IPS-15b (cell line): ENCODE results near the gene UBALD2.

Experiments
- H3K27me3 ChIP-seq: one replicate; pipeline ENCODE4 v1.6.1; 2013; ENCODE audit warnings: low read length; ENCODE audit not compliant: control insufficient read depth, insufficient read depth
- H3K36me3 ChIP-seq: one replicate; pipeline ENCODE4 v1.6.1; 2013; ENCODE audit warnings: low read length; ENCODE audit not compliant: control insufficient read depth, insufficient read depth
- H3K4me1 ChIP-seq: one replicate; pipeline ENCODE4 v1.6.1; 2013; ENCODE audit warnings: mild to moderate bottlenecking, low read length; ENCODE audit not compliant: control insufficient read depth, insufficient read depth
- H3K4me3 ChIP-seq: one replicate; pipeline ENCODE4 v1.5.1; 2013; ENCODE audit warnings: low read depth, low read length
- H3K9ac ChIP-seq: one replicate; pipeline ENCODE4 v1.6.1; 2013; ENCODE audit warnings: low read depth, mild to moderate bottlenecking, low read length
- H3K9me3 ChIP-seq: one replicate; pipeline ENCODE4 v1.6.1; 2013; ENCODE audit warnings: mild to moderate bottlenecking, low read length; ENCODE audit not compliant: control insufficient read depth, insufficient read depth

The UBALD2 gene

DNA sequence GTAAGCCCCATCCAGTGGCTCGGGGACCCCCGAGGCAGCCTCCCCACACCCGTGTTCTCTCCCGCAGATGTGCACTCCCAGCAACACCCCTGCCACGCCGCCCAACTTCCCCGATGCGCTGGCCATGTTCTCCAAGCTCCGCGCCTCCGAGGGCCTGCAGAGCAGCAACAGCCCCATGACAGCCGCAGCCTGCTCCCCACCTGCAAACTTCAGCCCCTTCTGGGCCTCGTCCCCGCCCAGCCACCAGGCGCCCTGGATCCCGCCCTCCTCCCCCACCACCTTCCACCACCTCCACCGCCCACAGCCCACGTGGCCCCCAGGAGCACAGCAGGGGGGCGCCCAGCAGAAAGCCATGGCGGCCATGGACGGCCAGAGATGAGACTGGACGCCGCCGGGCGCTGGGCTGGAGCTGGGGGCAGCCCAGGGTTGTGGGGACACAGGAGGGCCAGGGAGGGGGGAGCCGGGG, 5.0 kb downstream of the UBALD2 start:
- Histone ChIP-seq H3K4me1 (peaks cover 18% of the 10 kb centered on the region), H3K9ac (no peak overlapping the region), H3K4me3 (no peak overlapping the region), H3K36me3 (peaks cover 6% of the 10 kb centered on the region), H3K9me3 (no peaks in the 10 kb centered on the region), H3K27me3 (no peaks in the 10 kb centered on the region)

DNA sequence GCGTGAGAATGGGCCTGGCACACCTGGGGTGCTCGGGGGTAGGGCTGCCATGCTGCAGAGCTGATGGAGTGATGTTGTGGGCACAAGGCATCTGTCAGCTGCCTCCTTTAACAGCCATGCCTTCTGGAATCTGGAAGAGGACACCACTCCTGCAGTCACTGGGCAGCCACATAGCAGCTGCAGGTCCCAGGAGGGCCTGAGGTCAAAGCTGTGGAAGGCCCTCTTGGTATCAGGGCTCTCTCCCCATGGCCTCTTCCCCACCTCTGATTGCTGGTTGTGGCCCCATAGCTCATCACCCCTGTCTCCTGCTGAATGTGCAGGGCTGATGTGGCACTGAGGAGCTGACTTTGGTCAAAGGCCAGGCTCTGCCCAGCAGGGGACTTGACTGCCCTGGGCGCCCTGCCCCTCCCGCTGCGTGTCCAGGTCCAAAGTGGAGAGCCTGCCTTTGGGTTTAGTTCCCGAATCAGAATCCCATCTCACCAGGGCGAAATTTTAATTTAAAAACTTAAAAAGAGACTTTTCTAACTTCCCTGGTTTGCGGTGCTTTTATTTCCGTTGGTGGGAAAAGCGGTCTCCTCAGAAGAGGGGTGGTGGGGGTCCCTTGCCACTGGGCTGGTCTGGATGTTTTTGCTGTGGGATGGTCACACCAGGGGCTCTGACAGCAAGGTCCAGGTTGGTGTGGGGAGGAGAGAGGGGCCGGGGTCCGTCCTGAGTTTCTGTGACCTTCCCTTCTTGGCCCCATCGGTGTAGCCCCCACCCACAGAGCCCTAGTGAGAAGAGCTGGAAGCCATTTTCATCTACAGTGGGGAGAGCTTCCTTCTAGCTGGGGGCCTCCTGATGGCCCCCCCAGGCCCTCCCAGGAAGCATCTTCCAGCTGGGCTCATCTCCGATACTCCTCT, 5.9 kb downstream of the UBALD2 start:
- no peaks in the 10 kb centered on the region for H3K9me3 ChIP-seq
- H3K4me1 ChIP-seq: peaks cover 18% of the 10 kb centered on the region
- peaks cover 6% of the 10 kb centered on the region for H3K36me3 ChIP-seq
- no peak overlapping the region for H3K4me3 ChIP-seq
- H3K9ac ChIP-seq: no peak overlapping the region
- no peaks in the 10 kb centered on the region for H3K27me3 ChIP-seq

DNA sequence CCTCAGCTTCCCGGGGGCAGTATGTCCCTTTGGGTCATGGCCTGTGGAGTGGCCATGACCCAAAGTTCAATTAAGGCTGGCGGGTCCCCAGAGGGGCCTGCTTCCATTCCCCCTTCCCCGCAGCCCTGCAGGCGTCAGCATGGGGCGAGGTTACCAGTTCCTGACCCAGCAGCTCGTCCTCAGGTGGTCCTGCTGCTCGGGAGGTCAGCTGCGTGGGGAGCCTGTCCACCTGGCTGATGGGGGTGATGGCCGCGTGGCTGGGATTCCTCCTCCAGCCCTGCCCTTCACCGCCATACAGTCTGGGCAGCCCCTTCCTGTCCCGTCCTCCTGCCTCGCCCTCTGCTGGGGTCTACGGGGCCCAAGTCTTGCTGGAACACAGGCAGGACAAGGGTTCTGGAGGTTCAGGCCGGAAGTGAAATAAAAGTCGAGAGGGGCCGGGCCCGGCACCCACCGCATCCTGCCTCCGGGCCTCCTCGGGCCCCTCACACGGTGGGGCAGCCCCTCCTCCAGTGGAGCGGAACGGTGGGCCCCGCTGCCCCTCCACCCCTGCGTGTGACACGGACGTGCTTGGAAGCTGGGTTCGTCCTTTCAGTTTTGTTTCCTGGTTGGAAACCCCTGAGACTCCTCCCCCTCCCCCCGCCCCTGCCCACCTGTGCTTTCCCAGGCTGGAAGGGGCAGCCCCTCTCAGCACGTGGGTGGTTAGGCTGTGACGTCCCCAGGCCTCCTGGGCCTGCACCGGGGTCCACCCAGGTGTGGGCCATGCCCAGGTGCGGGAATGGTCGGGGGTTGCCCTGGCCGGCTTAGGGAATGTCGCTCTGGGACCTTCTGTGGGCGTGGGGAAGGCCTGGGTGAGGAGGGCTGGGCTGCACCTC, 6.8 kb downstream of the UBALD2 start:
- Histone ChIP-seq H3K27me3 (no peaks in the 10 kb centered on the region), H3K9ac (no peak overlapping the region), H3K4me1 (peaks cover 14% of the 10 kb centered on the region), H3K4me3 (peak overlapping the region; percentile 18), H3K9me3 (no peaks in the 10 kb centered on the region), H3K36me3 (peaks cover 3% of the 10 kb centered on the region)

DNA sequence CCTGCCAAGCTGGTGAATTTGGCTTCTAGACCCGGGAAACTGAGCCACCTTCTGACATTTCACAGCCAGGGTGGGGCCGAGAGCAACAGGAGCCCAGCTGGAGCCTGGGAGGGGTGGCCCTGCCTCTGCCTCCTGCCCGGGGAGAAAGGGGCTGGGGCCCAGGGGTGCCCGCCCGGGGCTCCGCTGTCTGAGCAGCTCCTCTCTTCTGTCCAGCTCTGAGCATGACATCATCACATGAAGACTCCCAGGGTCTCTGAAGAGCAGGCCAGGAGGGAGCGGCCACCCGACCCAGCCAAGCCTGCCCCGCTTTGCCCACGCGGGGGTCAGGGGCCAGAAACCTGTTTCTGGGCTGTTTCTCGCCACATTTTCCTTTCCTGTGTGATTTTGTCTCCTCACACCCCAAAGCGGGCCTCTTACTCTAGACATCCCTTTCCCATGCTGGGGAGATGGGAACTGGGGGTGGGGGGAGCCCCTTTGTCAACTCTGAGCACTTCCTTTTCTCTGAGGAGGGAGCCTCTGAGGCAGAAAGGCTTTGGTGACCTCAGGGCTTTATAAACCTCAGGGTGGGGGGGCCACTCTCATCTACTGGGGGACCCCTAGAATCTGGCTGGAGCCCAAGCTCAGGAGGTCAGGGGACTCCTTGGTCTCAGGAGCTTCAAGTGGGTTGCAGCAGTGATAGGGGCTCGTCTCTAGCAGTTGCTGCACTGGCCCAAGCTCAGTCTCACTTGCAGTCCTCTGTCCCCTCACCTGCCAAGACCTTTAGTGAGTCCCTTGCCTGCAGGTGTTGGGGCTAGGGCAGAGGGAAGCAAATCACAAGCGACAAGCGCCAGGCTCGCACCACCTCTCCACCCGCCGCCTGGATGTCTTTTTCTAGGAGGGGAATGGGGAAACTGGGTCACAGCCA, 7.6 kb downstream of the UBALD2 start:
- H3K27me3 ChIP-seq: no peaks in the 10 kb centered on the region
- no peak overlapping the region for H3K9ac ChIP-seq
- peaks cover 10% of the 10 kb centered on the region for H3K4me1 ChIP-seq
- H3K36me3 ChIP-seq: no peaks in the 10 kb centered on the region
- no peak overlapping the region for H3K4me3 ChIP-seq
- no peaks in the 10 kb centered on the region for H3K9me3 ChIP-seq

DNA sequence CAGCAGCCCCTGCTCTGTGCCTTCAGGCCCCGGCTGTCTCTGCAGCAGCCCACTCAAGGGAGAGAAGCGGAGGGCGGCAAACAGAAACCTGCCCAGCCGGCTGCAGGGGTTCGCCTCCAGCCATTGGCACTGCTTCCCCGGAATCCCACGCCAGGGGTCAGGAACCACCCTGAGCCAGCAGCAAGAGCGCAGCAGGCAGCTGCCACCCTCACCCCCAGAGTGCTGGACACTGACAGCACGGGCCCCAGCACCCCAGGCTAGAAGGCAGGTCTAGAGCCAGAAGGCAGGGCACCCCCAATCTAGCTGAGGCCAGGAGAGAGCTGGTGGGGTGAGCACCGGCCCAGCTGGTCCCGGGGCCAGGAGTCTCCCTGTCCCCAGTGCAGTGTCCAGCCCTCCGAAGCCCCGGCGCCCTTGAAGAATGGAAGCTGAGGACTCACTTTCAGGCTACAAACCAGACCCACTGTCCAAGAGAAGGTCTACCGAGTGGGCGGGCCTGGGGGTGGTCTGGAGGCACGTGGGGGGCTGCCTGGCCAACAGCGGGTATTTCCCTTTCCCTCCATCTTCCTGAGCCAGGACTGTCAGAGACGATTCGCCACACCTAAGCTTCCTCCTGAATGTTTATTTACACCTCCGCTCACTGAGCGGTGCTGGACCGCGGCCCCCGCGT, 8.4 kb downstream of the UBALD2 start:
- H3K9ac ChIP-seq: no peak overlapping the region
- H3K27me3 ChIP-seq: no peaks in the 10 kb centered on the region
- peaks cover 7% of the 10 kb centered on the region for H3K4me1 ChIP-seq
- no peaks in the 10 kb centered on the region for H3K36me3 ChIP-seq
- H3K4me3 ChIP-seq: no peak overlapping the region
- no peaks in the 10 kb centered on the region for H3K9me3 ChIP-seq

DNA sequence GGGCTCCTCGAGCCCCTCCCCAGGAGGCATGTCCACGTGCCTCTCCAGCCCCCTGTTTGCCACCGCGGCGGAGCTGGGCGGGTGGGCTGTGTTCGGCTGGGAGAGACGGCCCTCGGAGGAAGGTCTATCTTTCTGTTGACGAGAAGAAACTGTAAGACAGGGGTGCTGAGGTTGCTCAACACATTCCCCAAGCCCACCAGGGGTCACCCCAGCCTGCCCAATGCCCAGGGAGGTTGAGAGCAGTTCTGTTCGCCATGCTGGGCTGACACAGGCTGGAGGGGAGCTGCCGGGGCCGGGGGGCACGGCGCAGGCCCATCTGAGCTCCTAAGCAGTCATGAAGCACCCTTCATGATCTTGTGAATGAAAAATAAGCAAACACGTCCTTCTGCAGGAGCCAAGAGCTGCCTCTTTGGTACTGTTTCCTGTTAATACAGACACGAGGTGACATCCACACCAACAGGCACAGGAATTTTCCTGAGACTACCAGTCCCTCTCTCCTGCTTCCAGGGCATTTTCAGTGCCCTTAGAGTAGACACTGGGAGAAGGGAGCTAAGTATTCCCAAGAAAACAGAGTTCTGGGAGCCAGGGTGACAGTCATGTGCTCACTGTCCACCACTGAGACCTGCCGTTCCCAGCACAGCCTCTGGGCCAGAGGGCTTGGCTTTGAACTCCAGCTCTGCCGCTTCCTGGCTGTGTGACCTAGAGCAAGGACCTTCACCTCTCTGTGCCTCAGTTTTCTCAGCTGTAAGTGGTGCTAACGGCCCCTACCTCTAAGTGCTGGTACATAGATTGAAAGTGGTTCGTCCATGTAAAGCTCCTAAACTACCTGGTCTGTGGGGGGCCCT, 9.2 kb downstream of the UBALD2 start:
- no peak overlapping the region for H3K9ac ChIP-seq
- H3K4me3 ChIP-seq: no peak overlapping the region
- no peaks in the 10 kb centered on the region for H3K27me3 ChIP-seq
- H3K36me3 ChIP-seq: no peaks in the 10 kb centered on the region
- no peaks in the 10 kb centered on the region for H3K9me3 ChIP-seq
- peaks cover 3% of the 10 kb centered on the region for H3K4me1 ChIP-seq

DNA sequence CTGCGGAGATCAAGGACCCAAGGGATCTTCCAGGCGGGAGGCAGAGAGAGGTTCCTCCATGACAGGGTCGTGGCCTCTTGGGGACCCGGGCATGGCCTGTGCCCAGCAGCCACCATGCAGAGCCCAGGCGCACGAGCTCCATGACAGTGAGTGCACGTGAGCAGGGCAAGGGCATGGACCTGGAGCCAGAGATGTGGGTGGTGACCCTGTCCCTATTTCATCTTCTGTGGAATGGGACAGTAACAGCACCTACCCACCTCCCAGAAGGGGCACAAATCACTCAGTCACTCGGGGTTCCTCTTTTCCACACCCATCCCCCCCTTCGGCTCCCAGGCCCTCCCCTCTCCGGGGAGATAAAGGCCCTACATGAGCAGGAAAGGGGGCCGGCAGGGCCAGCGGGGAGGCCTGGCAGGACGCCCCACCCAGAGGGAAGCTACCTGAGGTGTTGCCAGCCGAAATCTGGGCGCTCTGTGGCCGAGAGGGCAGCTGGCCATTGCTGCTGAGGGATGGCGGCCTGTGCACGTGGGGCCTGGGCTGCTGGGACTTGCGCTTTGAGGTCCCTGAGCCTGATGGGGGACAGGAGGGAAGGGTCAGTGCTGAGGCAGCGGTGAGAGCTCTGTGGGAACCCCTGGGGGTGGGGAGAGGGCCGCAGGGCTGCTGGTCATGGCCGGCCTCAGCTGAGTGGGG, 10.4 kb downstream of the UBALD2 start:
- H3K27me3 ChIP-seq: no peaks in the 10 kb centered on the region
- no peaks in the 10 kb centered on the region for H3K4me1 ChIP-seq
- H3K4me3 ChIP-seq: no peak overlapping the region
- H3K9me3 ChIP-seq: no peaks in the 10 kb centered on the region
- H3K36me3 ChIP-seq: no peaks in the 10 kb centered on the region
- H3K9ac ChIP-seq: no peak overlapping the region

DNA sequence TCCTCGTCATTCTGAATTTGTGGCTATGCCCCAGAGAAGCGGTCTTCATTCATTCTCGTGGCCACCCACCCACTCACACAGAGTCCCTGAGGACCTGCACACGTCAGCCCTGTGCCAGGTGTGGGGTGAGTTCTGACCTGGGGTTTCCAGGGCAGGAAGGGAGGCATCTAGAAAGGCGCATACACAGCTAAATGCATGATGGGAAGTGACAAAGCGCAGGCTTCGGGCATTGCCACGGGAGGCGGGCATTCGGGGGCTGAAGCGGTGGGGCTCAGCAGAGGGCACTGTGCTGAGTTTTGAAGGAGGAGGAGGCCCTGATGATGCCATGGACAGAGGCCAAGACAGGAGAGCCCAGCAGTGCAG, 10.9 kb downstream of the UBALD2 start:
- H3K9me3 ChIP-seq: no peaks in the 10 kb centered on the region
- no peak overlapping the region for H3K4me3 ChIP-seq
- H3K9ac ChIP-seq: no peak overlapping the region
- H3K4me1 ChIP-seq: no peaks in the 10 kb centered on the region
- no peaks in the 10 kb centered on the region for H3K36me3 ChIP-seq
- H3K27me3 ChIP-seq: no peaks in the 10 kb centered on the region

DNA sequence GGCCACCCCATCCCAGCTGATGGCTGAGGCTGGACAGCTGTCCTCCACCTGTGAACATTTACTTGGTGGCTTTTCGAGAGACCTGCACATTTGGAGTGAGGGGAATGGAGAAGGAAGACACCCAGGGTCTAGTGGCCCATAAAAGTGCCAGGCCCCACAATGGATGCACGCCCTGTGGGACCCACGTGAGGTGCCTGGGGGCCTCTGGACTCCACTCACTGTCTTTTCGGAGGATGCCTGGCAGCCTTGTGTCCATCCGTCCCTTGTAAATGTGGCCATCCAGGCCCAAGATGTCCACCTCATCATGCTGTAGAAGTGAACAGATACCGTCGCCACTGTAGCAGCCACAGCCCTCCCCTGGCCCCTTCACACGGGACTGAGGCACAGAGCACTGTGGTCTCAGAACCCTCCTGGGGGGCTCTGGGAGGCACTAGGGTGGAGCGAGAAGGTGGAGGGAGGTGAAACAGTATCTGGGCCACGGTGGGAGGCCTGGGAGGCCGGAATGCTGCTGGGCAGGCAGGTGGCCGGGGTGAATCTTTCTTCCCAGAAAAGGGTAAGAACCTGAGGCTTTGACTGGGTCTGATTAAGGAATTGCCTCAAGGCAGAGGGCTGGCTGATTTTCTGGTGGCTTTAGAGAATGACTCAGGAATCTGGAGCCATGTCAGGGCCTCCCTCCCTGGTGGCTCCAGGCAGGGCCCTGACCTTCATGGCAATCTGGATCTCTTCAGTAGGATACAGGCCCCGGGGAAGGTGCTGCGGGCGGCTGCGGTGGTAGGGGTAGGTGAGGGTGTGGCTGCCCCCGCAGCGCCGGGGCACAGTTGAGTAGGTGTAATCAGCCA, 11.5 kb downstream of the UBALD2 start:
- H3K9ac ChIP-seq: no peak overlapping the region

More for the DNA sequence above, 11.5 kb downstream of the UBALD2 start:
- Histone ChIP-seq H3K36me3 (no peaks in the 10 kb centered on the region), H3K4me3 (no peak overlapping the region), H3K4me1 (no peaks in the 10 kb centered on the region), H3K9me3 (no peaks in the 10 kb centered on the region), H3K27me3 (no peaks in the 10 kb centered on the region)
